OCI-LY1 (cell line): ENCODE results near the gene RNF150.

ENCODE experiments used
- H2AFZ ChIP-seq: fragments of 200-600 bp; sonication (generic), shearing (Covaris generic); 2 replicates; pipeline ENCODE4 v1.6.0; 2014; ENCODE audit warnings: antibody characterized with exemption, mild to moderate bottlenecking, low read length
- H3F3A ChIP-seq: fragments of 200-600 bp; sonication (generic), shearing (Covaris generic); 2 replicates; pipeline ENCODE4 v1.6.0; 2014; ENCODE audit warnings: mild to moderate bottlenecking, antibody characterized with exemption, low read length, moderate library complexity; ENCODE audit not compliant: insufficient read depth
- H3K27ac ChIP-seq: fragments of 200-600 bp; sonication (generic); 2 replicates; pipeline ENCODE4 v1.5.1; 2014; ENCODE audit warnings: low read length, mixed run types, mild to moderate bottlenecking, low read depth; ENCODE audit not compliant: poor library complexity, severe bottlenecking
- H3K27me3 ChIP-seq: fragments of 200-600 bp; sonication (generic); 2 replicates; pipeline ENCODE4 v1.6.0; 2014; ENCODE audit warnings: antibody characterized with exemption, mild to moderate bottlenecking, low read length, moderate library complexity; ENCODE audit not compliant: insufficient read depth
- H3K36me3 ChIP-seq: fragments of 200-600 bp; sonication (generic); 2 replicates; pipeline ENCODE4 v1.6.1; 2014; ENCODE audit warnings: mild to moderate bottlenecking, antibody characterized with exemption, low read length, moderate library complexity, mixed read lengths; ENCODE audit not compliant: insufficient read depth
- H3K4me1 ChIP-seq: fragments of 200-600 bp; sonication (generic); 2 replicates; pipeline ENCODE4 v1.5.1; 2014; ENCODE audit warnings: mild to moderate bottlenecking, low read length, moderate library complexity; ENCODE audit not compliant: insufficient read depth, severe bottlenecking
- H3K4me2 ChIP-seq: fragments of 200-600 bp; sonication (generic), shearing (Covaris generic); 2 replicates; pipeline ENCODE4 v1.6.1; 2014; ENCODE audit warnings: low read length
- H3K4me3 ChIP-seq: fragments of 200-600 bp; sonication (generic); 2 replicates; pipeline ENCODE4 v1.5.1; 2014; ENCODE audit warnings: low read length, low read depth, mild to moderate bottlenecking, mixed read lengths; ENCODE audit not compliant: poor library complexity, severe bottlenecking
- H3K79me2 ChIP-seq: fragments of 200-600 bp; shearing (Covaris generic); 2 replicates; pipeline ENCODE4 v1.6.1; 2016; ENCODE audit warnings: mixed run types, low read length, mixed read lengths; ENCODE audit not compliant: insufficient read depth
- H3K9ac ChIP-seq: fragments of 200-600 bp; sonication (generic), shearing (Covaris generic); 2 replicates; pipeline ENCODE4 v1.6.1; 2014; ENCODE audit warnings: mild to moderate bottlenecking, low read length, mixed read lengths
- H3K9me2 ChIP-seq: fragments of 200-600 bp; sonication (generic), shearing (Covaris generic); 2 replicates; pipeline ENCODE4 v1.6.1; 2014; ENCODE audit warnings: low read depth, mild to moderate bottlenecking, low read length, mixed read lengths
- H3K9me3 ChIP-seq: fragments of 200-600 bp; shearing (Covaris generic); 2 replicates; pipeline ENCODE4 v1.6.1; 2014; ENCODE audit warnings: low read length, mixed read lengths
- H4K20me1 ChIP-seq: fragments of 200-600 bp; sonication (generic), shearing (Covaris generic); 2 replicates; pipeline ENCODE4 v1.6.0; 2016; ENCODE audit warnings: mild to moderate bottlenecking, low read length; ENCODE audit not compliant: insufficient read depth
- EZH2 ChIP-seq: fragments of 200-600 bp; sonication (generic), shearing (Covaris generic); IDR thresholded peaks from 2 replicates; pipeline ENCODE4 v1.8.0; 2017; ENCODE audit warnings: borderline replicate concordance, mixed run types, mild to moderate bottlenecking, antibody characterized with exemption, low read length, moderate library complexity, mixed read lengths
- TF ChIP-seq, protein P1 (sequence below): fragments of 200-600 bp; sonication (generic), shearing (Covaris generic); IDR thresholded peaks from 2 replicates; pipeline ENCODE4 v1.5.1; 2017; ENCODE audit warnings: mild to moderate bottlenecking, antibody characterized with exemption, low read length, moderate library complexity, mixed read lengths

RNF150 gene

DNA sequence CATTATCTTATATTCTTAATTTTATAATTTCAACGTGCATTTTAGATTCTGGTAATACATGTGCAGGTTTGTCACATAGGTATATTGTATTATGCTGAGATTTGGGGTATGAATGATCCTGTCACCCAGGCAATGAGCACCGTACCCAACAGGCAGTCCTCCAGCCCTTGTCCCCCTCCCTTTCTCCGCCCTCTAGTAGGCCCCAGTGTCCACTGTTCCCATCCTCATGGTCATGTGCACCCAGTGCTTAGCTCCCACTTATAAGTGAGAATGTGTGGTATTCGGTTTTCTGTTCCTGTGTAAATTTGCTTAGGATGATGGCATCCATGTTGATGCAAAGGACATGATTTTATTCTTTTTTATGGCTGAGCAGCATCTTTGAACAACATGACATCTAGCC, 70.6 kb downstream of the RNF150 start:
- no peaks in the 10 kb centered on the region for H3K36me3 ChIP-seq
- no peak for TF ChIP-seq EZH2
- TF ChIP-seq, protein P1, sequence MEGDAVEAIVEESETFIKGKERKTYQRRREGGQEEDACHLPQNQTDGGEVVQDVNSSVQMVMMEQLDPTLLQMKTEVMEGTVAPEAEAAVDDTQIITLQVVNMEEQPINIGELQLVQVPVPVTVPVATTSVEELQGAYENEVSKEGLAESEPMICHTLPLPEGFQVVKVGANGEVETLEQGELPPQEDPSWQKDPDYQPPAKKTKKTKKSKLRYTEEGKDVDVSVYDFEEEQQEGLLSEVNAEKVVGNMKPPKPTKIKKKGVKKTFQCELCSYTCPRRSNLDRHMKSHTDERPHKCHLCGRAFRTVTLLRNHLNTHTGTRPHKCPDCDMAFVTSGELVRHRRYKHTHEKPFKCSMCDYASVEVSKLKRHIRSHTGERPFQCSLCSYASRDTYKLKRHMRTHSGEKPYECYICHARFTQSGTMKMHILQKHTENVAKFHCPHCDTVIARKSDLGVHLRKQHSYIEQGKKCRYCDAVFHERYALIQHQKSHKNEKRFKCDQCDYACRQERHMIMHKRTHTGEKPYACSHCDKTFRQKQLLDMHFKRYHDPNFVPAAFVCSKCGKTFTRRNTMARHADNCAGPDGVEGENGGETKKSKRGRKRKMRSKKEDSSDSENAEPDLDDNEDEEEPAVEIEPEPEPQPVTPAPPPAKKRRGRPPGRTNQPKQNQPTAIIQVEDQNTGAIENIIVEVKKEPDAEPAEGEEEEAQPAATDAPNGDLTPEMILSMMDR, result no peak
- H3K4me3 ChIP-seq, result no peak overlapping the region
- H3K9ac ChIP-seq, result no peak overlapping the region
- no peaks in the 10 kb centered on the region for H4K20me1 ChIP-seq
- H3K9me3 ChIP-seq, result no peaks in the 10 kb centered on the region
- no peaks in the 10 kb centered on the region for H3K79me2 ChIP-seq
- H3K27me3 ChIP-seq, result no peaks in the 10 kb centered on the region
- H2AFZ ChIP-seq, result no peak overlapping the region
- no peaks in the 10 kb centered on the region for H3F3A ChIP-seq
- H3K9me2 ChIP-seq, result no peaks in the 10 kb centered on the region
- no peak overlapping the region for H3K27ac ChIP-seq
- H3K4me2 ChIP-seq, result no peak overlapping the region
- no peaks in the 10 kb centered on the region for H3K4me1 ChIP-seq

DNA sequence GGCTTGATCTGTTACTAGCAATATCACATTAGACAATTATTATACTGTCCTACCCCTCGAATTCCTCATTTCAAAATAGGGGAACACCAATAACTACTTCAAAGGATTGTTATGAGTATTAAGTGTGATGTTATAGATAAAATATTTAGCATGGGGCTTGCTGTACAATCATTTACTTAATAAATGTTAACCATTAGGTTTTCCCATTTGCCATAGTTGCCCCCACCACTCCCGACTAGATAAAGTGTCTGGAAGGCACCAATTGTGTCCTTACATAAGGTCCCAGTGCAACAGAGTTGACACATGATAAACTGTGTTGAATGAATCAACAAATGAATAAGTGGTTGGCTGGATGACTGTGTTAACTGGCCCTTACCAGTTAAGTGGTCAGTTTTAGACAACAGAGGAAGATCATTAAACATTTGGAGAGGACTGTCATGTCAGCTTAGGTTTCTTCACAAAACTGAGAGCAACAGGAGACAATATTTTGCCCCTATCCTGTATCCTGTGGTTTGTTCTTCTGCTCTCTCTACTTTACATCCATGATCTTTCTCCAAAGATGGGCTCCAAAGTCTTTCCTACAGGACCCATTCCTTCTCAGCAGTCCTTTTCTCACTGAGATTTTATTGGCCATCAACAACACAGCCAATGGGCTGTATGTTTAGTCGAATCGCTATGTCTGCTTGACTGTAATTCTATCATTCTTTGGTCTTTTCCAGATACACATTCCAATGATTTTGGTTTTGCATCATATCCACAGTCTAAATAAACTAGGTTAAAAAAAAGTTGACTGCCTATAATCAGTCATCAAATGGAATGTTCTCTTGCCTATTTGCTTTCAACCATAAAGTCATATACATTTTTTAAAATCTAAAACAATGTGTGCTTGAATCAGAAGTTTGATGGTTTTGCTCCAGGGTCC, 74.4 kb downstream of the RNF150 start:
- H3K27me3 ChIP-seq, result no peaks in the 10 kb centered on the region
- H3K4me1 ChIP-seq, result no peaks in the 10 kb centered on the region
- no peak overlapping the region for H3K4me3 ChIP-seq
- H3K79me2 ChIP-seq, result no peaks in the 10 kb centered on the region
- H3K36me3 ChIP-seq, result no peaks in the 10 kb centered on the region
- no peak overlapping the region for H3K9ac ChIP-seq
- no peak overlapping the region for H2AFZ ChIP-seq
- H3K27ac ChIP-seq, result no peak overlapping the region
- H3K9me3 ChIP-seq, result no peaks in the 10 kb centered on the region
- no peaks in the 10 kb centered on the region for H3K9me2 ChIP-seq
- H4K20me1 ChIP-seq, result no peaks in the 10 kb centered on the region
- no peak overlapping the region for H3K4me2 ChIP-seq
- no peak for TF ChIP-seq EZH2
- TF ChIP-seq, protein P1, result no peak
- H3F3A ChIP-seq, result no peaks in the 10 kb centered on the region

DNA sequence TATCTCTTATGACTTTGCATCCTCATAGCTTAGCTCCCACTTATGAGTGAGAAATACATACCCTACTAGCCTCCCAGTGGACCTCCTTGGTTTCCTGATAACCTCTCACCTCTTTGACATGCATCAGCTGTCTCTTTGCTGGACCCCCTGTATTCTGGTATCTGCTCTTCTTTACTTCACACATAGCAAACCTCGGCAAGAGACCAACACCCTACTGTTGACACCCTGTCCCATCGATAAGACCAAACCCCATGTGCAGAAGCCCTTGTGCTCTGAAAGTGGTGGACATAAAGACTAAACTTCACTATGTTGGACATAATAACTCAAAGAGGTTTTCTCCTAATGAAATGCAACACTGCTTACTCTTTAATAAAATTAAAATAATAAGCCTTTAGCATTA, 75.7 kb downstream of the RNF150 start:
- Histone ChIP-seq H3F3A (no peaks in the 10 kb centered on the region), H3K4me3 (no peak overlapping the region), H3K9me3 (no peaks in the 10 kb centered on the region), H3K36me3 (no peaks in the 10 kb centered on the region), H3K9ac (no peak overlapping the region), H3K79me2 (no peaks in the 10 kb centered on the region), H3K9me2 (no peaks in the 10 kb centered on the region), H3K27ac (no peak overlapping the region), H3K4me2 (no peak overlapping the region), H2AFZ (no peak overlapping the region), H3K4me1 (no peaks in the 10 kb centered on the region), H3K27me3 (no peaks in the 10 kb centered on the region), H4K20me1 (no peaks in the 10 kb centered on the region)
- no peak for TF ChIP-seq EZH2
- TF ChIP-seq, protein P1, result no peak
